Measurements from ENCODE around the gene FAM53A.
"Not testable (repeated sequence)": the region's sequence is repeated elsewhere in the genome, so short reads cannot be mapped to it uniquely, and the experiment has no call there.

FAM53A gene

DNA sequence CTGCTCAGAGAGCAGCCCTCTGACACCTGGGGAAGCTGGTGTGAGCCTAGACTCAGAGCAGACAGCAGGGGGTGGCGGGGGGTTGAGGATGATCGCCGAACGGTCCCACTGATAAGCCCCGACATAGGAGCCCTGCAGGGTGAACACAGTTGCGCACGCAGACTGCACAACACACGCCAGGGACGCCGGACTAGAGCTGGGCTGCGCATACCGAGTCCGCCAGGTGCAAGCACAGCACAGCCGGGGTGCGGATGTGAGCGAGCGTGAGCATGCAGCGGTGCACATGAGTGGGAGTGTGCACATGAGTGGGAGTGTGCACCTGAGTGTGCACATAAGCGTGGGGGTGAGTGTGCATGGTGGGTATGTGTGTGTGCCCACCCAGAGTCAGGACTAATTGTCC lies 36.7 kb downstream of the FAM53A start:
- intact Hi-C loops (cut with DNase I): no loop called here
- DNase-seq: no peak

DNA sequence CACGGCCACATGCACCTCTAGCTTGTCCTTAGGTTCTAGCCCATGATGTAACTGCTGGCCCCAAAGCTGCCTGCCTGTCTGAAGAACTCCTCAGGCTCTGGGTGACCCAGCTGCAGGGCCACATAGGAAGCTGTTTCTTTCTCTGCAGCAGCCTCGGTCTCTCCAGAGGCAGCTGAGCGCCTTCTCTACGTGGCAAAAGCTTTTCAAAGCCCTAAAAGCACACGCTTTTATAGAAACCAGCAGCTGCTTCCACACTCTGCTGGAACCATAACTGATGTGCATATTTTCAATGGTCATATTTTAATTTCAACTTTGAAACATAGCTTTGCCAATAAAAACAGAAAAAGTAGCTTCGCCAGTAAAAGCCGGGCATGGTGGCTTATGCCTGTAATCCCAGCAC lies 37.4 kb downstream of the FAM53A start:
- intact Hi-C loops (cut with DNase I): no loop called here
- peak in 3 of 42 donors; percentile 16 to 45 (median 16) for DNase-seq

DNA sequence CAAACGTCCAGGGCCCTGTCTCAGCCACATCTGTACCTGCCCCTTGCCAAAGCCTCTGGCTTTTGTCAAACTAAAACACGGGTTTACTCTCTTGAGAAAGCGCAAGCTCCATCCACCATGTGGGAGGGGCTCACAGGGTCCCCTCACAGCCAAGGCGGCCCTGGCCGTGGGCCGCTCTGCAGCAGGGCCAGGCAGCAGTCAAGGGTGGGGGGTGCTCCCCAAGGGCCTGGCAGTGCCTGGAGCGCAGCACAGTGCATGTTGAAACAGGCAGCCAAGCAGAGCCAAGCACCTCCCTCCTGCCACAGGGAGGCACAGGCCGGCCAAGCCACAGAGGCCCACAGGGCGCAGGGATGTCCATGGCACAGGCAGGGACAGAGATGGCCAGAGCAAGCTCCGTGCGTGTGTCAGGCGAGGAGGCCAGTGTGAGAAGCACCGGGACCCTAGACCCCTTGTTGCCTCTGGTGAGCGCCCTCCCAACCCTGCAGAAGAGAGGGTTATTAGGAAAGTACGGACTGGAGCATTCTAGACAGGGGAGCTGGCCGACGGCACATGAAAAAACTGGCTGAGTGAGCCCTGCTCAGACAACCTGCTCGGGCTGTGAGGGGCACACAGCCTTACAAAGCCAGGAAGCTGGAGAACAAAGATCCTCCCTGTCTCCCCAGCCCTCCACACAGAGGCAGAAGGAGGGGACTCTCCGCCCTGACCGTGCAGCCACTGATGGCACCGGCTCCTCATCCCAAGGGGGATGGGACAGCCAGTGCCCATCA lies 39.0 kb downstream of the FAM53A start:
- peak; percentile 56 to 94 (median 84) for DNase-seq
- intact Hi-C loops (cut with DNase I): no loop called here

DNA sequence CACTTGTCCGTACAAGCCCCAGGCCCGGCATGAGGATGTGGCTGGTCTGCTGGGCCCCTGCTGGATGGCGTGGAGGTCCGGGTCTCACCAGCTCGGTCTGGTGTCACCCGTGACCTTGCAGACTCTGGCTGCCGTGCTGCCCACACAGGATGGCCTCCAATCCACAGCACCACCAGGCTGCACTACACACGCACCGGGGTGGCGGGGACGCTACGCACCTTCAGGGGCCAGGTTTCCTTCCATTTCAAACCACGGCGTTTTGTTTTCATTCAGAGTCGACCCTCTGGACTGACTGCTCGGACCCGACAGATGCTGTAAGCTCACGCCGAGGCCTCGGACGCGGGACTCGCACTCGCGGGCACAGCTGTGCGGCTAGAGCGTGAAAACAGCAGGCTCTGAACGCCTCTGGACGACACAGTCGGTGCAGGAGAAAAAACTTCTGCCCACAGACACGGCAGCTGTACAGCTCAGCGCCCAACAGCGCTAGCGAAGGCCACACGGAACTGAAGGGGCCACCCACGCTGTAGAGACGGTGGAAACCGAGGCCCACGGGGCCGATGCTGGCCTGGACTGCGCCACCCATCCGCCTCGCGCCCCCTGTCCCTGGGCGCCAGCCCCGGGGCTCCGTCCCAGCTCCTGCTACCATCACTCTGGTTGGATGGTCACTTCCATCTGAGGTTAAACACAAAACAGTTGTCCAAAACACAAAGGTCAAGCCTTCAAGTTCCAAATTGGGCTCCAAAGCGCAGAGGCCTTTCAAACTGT lies 40.0 kb downstream of the FAM53A start:
- peak in 1 of 42 donors; percentile 25 for DNase-seq
- intact Hi-C loops (cut with DNase I): no loop called here

DNA sequence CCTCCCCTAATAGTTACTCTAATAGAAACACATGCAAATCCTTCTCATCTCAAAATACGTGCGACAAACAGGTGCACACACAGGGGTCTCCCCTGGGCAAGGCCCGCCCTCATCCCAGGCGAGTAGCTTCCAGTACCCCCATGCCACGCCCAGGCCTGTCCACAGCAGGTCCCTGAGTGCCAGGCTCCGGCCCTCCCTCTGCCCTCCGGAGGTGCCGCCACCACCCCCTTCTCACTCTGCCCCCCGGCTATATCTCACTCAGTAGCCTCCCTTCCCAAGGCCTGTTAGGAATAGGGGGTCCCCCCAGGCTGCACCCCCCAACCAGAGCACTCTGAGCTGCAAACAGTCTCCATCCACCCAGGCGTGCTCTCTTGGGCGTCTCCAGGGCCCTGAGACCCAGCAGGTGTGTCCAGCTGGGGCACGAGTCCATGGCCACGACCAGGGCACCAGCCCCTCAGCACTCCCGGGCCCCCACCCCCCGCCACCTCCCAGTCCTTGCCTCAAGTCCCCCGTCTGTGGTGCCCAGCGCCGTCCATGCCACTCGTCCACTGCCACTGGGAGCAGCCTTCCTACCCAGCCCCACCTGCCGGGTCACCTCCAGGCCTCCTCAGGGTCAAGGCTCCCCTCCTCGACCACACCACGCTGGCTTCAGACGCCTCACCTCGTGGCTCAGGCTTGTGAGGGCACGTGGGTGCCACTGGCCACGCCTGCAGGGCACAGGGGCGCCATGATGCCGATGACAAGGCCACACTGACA lies 41.7 kb downstream of the FAM53A start:
- intact Hi-C loops (cut with DNase I): no loop called here
- no peak for DNase-seq

DNA sequence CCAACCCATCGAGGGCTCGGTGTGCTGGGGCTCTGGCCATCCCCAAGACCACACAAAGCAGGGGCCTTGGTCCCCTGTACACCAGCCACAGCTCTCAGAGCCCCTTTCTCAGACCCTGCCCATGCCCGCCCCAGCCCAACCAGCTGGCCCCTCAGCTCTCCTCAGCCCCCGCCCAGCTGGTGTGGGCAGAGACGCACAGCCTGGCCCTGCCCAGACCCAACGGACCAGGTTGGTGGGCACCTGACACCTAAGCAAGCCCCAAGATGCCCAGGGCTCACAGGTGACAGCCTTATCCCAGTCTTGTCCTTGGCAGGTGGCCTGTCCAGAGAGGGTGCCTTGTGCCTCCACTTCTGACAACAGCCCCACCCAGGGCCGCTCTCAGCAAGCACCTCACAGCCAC lies 42.4 kb downstream of the FAM53A start:
- DNase-seq: no peak
- intact Hi-C loops (cut with DNase I): no loop called here

DNA sequence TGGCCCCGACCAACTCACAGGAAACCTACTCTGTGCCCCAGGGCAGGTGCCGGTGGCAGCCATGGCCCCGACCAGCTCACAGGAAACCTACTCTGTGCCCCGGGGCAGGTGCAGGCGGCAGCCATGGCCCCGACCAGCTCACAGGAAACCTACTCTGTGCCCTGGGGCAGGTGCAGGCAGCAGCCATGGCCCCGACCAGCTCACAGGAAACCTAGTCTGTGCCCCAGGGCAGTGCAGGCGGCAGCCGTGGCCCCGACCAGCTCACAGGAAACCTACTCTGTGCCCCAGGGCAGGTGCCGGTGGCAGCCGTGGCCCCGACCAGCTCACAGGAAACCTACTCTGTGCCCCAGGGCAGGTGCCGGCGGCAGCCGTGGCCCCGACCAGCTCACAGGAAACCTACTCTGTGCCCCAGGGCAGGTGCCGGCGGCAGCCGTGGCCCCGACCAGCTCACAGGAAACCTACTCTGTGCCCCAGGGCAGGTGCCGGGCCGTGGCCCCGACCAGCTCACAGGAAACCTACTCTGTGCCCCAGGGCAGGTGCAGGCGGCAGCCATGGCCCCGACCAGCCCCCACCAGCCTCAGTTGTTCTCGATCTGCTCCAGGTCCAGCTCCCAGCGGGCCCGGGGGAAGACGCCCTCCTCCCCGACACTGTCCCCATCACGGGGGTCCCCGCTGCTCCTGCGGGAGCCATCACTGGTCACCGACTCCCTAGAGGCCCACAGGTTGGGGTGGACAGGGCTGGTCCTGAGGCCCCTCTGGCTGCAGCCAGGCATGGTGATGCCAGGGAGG lies 43.2 kb downstream of the FAM53A start:
- DNase-seq; intact Hi-C loops (cut with DNase I): not testable (repeated sequence)

DNA sequence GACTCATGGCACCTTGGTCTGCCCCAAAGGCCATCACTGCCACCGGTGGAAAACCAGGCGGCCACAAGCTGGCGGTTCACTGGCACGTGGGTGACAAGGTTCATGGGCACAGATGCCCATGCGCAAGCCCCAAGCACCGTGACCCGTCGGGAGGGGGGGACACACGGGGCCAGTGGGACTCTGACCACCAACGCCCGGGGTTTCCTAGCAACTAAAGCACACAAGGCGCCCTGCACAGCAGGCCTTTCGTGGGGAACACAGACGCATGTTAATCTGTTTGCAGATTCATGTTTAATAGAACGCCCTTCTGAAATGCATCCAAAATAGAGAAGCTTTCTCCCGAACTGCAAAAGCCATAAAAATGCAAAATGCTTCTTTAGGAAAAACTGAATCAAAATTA lies 43.9 kb downstream of the FAM53A start:
- DNase-seq: no peak
- intact Hi-C loops (cut with DNase I): no loop called here

DNA sequence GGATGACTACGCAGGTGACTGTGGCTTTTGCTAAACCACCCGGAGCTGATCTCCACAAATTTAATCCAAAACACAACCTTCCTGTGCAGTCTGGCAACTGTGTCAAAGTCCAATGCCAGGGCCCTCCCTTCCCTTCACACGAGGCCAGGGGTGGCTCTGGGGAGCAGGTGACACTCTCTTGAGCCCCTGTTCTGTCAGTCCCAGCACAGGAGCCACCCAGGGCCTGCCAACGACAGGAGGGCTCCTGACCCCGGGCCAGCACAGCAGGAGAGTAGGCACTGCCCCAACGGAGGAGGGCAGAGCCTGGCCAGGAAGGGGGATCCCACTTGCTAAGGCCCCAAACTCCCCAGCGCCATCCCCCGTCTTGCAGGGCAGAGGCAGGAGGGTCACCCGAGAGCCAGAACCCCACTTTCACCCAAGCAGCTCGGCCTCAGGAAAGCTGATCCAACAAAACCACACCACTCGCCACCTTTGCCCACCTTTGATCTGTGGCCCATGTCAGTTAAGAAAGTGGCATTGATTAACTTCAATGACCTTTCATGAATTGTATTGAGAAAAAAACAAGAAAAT lies 44.7 kb downstream of the FAM53A start:
- intact Hi-C loops (cut with DNase I): no loop called here
- DNase-seq: no peak

DNA sequence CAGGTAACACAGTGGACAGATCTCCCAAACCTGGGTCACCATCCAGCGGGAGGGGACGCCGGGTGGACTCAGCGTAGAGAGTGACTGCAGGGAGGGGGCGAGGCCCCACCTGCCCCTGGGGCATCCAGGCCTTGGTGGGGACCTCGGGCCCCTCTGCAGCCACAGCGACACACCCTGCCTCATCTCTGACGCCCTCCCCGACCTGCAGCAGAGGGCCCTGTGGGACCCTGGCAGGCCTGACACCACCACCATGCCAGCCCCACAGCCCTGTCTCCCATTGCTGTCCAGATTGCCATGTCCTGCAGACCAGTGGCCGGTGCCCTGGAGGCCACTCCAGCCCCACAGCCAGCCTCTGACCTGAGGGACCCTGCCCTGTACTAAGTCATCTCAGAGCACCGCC lies 45.2 kb downstream of the FAM53A start:
- DNase-seq: no peak
- intact Hi-C loops (cut with DNase I): no loop called here

DNA sequence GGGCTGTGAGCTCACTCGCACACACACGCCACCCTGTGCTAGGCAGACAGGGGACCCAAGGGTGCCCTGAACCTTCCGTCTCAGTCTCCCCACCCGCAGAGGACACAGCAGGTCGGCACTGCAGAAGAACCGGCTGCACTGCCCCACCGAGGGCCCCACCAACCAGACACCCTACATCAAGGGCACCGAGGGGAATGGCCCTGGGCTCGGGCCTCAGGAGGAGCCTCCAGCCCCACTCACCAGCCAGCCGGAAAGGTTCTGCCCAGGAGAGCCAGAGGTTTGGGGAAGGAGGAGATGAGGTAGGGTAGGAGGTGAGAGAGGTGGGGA lies 45.9 kb downstream of the FAM53A start:
- DNase-seq: no peak
- intact Hi-C loops (cut with DNase I): no loop called here

DNA sequence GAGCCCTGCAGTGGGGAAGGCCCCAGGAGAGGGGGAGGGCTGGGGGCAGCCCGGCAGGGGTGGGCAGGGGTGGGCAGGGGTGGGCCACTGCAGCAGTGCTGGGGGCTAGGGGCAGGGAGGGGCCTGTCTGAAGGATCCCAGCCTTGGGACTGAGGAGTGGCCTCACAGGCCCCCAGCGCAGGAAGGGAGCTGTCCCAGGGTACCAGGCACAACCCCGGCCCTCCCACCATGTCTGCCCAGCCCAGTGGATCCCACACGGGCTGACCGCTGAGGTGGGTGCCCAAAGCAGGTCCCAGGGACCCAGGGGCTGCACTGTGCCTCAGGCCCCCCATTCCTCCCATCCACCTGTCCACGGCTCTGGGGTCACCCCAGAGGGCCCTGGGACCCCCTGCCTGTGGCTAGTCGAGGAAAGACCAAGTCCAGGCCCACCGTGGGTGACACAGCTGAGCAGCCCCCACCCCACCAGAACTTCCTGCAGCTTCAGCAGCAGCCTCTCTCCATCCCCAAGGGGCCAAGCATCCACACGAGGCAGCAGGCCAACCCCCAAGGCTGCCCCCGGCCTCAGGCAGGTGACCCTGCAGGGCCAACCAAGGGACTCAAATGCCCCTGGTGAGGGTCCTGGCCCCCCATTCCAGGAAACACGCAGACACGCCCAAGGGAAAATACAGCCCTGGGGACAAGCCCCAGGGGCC lies 46.4 kb downstream of the FAM53A start:
- intact Hi-C loops (cut with DNase I): no loop called here
- no peak for DNase-seq

DNA sequence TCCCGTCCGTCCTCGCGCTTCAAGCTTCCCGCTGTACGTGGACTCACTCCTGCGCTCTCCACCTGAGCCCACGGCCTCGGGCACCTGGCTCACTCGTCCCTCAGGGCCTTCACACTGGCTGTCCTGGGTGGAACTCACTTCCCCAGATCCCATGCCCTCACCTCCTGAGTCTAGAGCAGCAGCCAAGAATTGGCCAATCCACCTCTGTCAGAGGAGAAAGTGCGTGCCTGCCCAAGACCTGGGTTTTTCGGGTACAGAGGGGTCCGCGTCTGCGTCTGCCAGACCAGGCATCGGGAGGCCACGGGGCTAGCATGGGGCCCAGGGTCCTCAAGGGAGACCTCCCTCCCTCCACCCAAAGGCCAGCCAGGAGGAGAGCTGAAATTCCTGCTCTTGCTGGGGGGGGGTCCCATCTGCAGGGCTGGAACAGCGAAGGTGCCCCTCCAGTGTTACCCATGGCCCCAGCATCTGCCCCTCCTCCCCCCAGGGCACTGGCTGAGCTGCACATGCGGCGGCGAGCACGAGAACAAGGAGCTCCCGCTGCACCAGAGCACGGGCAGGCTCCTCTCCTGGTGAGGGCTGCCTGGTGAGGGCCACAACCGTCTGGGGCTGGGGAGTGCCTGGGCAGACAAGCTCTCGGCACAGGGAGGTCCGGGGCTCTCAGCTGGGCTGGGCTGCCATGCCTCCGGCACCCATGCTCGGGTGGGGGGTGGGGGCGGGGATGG lies 47.5 kb downstream of the FAM53A start:
- DNase-seq: no peak
- intact Hi-C loops (cut with DNase I): no loop called here

DNA sequence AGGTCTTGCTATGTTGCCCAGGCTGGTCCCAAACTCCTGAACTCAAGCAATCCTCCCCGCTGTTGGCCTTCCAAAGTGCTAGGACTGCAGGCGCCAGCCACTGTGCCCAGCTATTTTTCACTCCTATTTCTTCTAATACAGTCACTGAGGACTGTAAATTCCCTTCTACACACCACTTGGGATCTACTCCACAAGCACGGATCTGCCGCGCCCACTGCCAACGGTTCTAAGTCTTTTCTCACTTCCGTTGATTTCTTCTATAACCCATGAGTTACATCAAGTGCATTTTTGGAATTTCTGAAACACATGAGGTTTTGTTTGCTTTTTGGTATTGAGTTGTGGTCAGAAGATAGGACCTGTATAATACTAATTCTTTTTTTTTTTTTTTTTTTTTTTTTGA lies 48.6 kb downstream of the FAM53A start:
- no peak for DNase-seq
- intact Hi-C loops (cut with DNase I): no loop called here

DNA sequence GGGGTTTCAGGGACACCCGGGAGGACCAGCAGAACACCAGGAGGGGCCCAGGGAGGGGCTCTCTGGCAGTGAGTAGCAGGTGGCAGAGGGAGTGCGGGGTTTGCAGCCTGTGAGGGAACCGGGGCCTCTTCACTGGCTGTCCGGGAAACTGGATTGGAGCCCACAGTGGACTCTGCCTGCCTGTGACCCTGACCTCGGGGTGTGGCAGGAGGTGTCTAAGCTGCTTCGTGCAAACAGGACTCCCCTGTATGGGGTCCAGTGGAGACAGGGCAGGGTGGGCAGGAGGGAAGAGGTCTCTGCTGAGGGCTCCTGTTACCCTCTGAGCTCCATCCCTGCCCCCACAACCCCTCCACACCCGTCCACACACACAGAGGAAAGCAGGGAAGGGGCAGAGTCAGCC lies 50.1 kb downstream of the FAM53A start:
- intact Hi-C loops (cut with DNase I): no loop called here
- DNase-seq: no peak

DNA sequence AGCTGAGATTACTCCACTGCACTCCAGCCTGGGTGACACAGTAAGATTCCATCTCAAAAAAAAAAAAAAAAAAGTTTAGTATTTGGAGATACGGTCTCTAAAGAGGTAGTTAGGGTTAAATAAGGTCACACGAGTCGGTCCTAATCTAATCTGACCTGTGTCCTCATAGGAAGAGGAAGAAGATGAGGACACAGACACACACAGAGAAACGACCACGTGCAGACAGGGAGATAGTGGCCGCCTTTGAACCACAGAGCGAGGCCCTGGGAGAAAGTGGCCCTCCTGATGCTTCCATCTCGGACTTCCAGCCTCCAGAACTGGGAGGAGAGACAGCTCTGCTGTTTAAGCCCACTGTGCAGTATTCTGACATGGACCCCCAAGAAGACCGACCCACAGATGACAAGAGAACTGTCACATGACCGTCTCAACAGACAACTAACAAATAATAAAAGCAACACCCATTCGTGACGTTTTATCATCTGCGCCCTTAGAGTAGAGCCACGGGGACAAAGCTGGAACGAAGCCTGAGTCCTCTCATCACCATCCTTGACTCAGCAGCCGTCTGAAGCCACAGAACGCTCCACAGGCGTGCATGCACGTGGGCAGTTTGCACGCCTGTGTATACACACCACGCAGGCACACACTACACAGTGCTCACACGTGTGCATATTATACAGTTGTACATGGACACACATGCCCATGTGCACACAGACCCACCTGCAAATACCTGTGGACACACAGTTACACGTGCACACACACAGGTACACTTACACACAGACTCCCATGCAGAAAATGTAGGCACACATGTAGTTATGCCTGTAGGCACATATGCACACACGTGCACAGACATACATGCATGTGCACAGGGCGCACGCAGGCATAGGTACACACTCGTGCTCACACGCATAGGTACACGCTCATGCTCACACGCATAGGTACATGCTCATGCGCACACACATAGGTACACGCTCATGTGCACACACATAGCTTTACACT lies 51.7 kb downstream of the FAM53A start:
- no peak for DNase-seq
- intact Hi-C loops (cut with DNase I): no loop called here

DNA sequence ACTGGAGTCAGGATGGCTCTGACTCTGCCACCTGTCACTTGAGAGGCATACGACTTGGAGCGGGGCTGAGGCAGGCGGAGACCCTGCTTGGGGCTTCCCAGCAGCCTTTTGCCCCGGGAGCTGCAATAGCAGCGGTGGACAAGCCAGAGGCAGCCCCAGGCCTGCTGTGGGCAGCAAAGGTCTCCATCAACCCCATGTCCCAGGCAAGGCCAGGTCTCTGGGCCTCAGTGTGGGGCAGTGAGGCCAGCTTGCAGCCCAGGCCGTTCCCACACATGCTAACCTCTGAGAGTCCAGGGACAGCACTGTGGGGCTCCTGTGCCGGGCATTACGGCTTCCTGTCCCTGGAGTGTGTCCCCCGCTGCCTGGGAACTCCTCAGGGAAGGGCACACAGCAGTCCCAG lies 53.0 kb downstream of the FAM53A start:
- intact Hi-C loops (cut with DNase I): no loop called here
- no peak for DNase-seq

Measured in head of caudate nucleus (tissue), 42 donors.